Measurements from ENCODE around the gene CREM.

- TF ChIP-seq, protein P1, sequence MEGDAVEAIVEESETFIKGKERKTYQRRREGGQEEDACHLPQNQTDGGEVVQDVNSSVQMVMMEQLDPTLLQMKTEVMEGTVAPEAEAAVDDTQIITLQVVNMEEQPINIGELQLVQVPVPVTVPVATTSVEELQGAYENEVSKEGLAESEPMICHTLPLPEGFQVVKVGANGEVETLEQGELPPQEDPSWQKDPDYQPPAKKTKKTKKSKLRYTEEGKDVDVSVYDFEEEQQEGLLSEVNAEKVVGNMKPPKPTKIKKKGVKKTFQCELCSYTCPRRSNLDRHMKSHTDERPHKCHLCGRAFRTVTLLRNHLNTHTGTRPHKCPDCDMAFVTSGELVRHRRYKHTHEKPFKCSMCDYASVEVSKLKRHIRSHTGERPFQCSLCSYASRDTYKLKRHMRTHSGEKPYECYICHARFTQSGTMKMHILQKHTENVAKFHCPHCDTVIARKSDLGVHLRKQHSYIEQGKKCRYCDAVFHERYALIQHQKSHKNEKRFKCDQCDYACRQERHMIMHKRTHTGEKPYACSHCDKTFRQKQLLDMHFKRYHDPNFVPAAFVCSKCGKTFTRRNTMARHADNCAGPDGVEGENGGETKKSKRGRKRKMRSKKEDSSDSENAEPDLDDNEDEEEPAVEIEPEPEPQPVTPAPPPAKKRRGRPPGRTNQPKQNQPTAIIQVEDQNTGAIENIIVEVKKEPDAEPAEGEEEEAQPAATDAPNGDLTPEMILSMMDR (IDR thresholded peaks at IDR 0.05) = no peak
- no peak for TF ChIP-seq POLR2A (IDR thresholded peaks at IDR 0.05)
Observed at GRCh38 chr10:35257057-35257983, 130.7 kb downstream of the CREM start.

Measured in testis (tissue), 2 donors.